Frontal cortex (tissue), 4 donors: ENCODE data around the gene AMOTL1. TPM values are rescaled to one million over a fixed set of nuclear protein-coding genes. Genes with fewer than 3 reads are reported as not detected.

Source experiments
- DNase-seq, 2 donors: peaks; one replicate each; pipeline ENCODE4 v3.0.0; 2012; ENCODE audit warnings: low spot score in 2 of 2
- FAIRE-seq: peaks from 2 replicates; lab custom pipeline; 2012; peaks lifted over from hg19 to GRCh38; lab: Jason Lieb, UNC
- total RNA-seq: library from RNA; depleted of rRNA; stranded (reverse); fragments of >200 nt; gene quantifications from one replicate; pipeline ENCODE4 v1.2.3, GENCODE V29; 2014
- donor health status: control.
- donor health status: control.
- donor health status: control.

The AMOTL1 gene
- total RNA-seq, 1 donor from 2014 or later = 35.5 TPM

DNA sequence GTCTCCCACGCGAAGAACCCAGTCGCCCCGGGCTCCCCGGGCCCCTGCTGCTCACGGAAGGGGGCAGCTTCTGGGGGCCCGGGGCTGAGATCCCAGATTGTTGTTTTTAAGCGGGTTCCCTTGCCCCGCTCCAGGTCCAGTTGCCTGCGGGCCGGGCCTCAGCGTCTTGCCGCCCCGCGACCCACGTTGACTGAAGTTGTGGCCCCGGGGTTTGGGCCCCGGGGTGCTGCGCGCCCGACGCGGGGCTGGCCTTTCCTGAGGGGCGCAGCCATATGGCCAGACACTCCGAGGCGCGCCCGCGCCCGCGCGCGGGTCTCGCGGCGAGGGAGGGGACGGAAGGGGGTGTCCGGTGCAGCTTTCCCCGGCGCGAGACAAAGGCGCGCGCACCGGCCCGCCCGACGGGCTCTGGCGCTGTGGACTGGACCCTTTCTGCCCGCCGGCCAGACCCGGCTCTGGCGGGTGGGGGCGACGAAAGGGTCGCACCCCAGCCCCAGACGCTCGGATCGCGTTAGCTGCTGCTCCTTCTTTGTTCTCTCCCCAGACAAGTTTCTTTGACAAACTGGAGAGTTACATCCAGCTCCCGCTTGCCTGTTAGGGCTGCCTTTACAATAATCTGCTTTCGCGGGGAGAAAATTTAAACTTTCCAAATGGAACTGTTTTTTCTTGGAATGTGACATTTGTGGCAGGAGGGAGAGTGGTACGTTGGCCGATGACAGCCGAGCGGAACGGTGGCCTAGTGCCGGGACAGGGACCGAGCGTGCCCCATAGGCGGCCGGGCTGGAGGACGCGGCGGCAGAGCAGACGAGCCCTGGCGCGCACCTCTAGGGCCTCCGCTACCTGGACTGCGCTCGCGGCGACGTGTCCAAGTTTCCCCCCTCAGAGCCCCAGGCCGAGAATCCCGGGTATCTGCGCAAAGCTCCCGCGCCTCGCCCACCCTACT is 716 bp downstream of the AMOTL1 start:
- DNase-seq (peak; percentile 38 to 41), FAIRE-seq (no peak)

- no peak for DNase-seq
These were observed 1.7 kb downstream of the AMOTL1 start for GRCh38 chr11:94769880-94770279.

GRCh38 chr11:94770563-94771120 is 2.5 kb downstream of the AMOTL1 start:
- DNase-seq = no peak
- FAIRE-seq = no peak

More at GRCh38 chr11:94769880-94770279, 1.7 kb downstream of the AMOTL1 start:
- FAIRE-seq = no peak

GRCh38 chr11:94771390-94771789 is 3.2 kb downstream of the AMOTL1 start:
- FAIRE-seq (no peak), DNase-seq (no peak)

- DNase-seq = no peak
- FAIRE-seq = no peak
These were observed 3.8 kb downstream of the AMOTL1 start for GRCh38 chr11:94771951-94772350.

DNA sequence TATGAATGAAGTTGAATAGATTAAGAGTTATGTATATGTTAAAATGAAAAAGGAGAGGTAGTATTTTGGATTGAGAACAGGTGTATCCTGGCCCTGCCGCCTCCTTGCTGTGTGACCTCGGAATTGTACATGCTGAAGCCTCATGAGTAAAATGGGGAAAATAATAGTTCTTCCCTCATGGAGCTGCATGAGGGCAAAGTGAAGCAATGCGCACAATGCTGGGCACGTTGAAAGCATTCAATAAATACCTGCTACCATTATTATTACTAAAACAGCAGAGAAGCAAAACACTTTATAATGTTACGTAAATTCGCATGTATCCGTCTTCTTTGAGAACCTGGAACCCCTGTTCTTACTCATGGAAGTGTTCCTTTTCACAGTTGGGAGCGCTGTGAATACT is 5.7 kb downstream of the AMOTL1 start:
- no peak for FAIRE-seq

DNA sequence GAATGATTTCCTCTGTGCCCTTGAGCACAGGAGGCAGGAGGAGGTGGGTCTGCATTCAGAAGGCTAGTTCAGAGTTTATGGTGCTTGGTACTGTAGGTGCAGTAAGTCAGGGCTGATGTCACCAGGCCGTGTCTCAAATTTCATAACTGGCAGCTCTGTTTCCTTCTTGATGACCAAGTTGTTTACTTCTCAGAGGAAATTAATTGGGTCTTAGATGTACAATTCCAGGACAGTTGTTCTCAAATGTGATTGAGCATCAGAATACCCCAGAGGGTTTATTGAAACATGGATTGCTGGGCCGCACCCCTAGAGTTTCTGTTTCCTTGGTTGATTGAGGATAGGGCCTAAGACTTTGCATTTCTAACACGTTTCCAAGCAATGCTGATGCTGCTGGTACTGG is 6.2 kb downstream of the AMOTL1 start:
- FAIRE-seq (no peak), DNase-seq (no peak)

More for the DNA sequence above, 5.7 kb downstream of the AMOTL1 start:
- no peak for DNase-seq

GRCh38 chr11:94775567-94776327 is 7.6 kb downstream of the AMOTL1 start:
- DNase-seq (no peak), FAIRE-seq (no peak)

GRCh38 chr11:94776351-94777321 is 8.5 kb downstream of the AMOTL1 start:
- FAIRE-seq (no peak), DNase-seq (no peak)

- FAIRE-seq (no peak), DNase-seq (no peak)
These were observed 12.3 kb downstream of the AMOTL1 start for GRCh38 chr11:94780432-94780831.

- FAIRE-seq = no peak
- no peak for DNase-seq
These were observed 13.7 kb downstream of the AMOTL1 start for GRCh38 chr11:94781837-94782236.

DNA sequence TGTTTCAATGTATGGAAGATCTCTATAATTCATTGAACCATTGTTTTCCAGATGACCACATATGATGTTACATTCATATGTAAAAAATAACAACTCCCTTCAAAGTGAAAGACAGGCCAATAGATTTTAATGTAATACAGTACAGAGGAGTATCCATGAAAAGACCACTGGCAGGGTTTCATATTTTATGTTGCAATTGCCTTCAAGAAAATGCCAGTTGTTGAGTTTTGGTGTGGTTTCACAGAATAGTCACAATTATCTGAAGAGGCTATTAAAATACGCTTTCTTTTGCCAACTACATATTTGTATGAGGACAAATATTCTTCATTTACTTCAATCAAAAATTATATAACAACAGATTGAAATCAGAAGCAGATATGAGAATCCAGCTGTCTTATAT is 14.3 kb downstream of the AMOTL1 start:
- DNase-seq (no peak), FAIRE-seq (no peak)

GRCh38 chr11:94784884-94785283 is 16.7 kb downstream of the AMOTL1 start:
- DNase-seq (no peak), FAIRE-seq (no peak)

DNA sequence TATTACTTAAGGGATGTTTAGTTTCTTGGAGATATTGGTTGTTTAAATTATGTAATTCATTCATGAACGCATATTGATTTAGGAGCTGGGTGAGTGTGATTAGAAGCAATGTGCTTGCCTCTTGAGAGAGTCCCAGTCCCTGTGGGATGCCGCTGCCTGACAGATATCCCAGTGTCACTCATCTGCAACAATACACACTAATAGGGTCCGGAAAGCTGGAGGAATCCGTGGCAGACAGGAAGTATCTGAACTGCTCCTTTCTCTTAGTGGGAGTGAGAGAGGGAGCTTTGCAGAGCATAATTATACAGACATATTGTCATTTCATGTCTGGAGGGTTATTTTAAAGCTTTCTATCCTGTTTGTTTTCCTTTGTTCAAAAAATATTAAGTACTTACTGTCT is 17.4 kb downstream of the AMOTL1 start:
- no peak for FAIRE-seq
- no peak for DNase-seq

- FAIRE-seq = no peak
- no peak for DNase-seq
These were observed 18.3 kb downstream of the AMOTL1 start for GRCh38 chr11:94786264-94787126.

GRCh38 chr11:94787801-94788200 is 19.6 kb downstream of the AMOTL1 start:
- no peak for FAIRE-seq
- DNase-seq = no peak

DNA sequence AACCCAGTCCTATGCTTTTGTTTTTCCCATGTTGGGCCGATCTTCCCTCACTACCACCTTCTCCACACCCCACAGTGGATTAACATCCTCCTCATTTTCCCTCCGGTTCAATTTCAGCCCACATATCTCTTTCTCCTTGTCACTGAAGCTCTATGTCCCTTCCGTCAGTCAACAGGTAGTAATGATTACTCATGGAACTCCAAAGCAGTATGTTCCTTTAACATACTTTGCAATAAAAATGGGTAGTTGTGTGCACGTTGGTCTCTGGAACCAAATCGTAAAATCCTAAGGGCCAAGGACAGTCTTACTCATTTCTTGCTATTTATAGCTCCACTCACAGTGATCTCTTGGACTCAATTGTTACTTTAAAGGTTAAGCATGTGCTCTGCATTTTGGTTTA is 20.2 kb downstream of the AMOTL1 start:
- no peak for FAIRE-seq
- DNase-seq = no peak

GRCh38 chr11:94790197-94790596 is 22.0 kb downstream of the AMOTL1 start:
- FAIRE-seq = no peak
- DNase-seq = no peak
